Stimulated activated CD4-positive, alpha-beta T cell treated with anti-CD3 and anti-CD28 coated beads, TNF-alpha, amount 100 ng/mL, for 4 hours (primary cell): ENCODE data around the gene FMN1.

Experiments
- DNase-seq, 3 experiments: peaks; one replicate each; pipeline ENCODE4 v3.0.0-alpha.2; 2020; ENCODE audit warnings: low read depth in 3 of 3

FMN1 gene

DNA sequence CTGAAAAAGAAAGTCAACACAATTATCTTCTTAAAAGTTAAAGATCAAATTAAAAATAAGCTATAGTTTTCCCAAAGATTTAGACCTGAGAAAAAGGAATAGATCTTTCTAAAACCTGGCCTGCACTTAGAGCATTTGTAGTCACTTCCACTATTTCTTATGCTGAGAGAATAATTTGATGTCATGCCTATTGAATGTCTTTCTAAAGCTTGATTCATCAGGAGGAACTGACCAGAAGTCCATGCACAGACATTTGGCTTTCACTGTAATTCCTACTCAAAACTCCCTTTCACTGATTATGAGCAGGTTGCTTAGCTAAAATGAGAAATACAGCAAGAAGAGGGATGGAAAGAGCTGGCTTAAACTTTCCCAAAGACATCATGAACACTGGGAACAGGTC, 472.4 kb downstream of the FMN1 start:
- DNase-seq: no peak

DNA sequence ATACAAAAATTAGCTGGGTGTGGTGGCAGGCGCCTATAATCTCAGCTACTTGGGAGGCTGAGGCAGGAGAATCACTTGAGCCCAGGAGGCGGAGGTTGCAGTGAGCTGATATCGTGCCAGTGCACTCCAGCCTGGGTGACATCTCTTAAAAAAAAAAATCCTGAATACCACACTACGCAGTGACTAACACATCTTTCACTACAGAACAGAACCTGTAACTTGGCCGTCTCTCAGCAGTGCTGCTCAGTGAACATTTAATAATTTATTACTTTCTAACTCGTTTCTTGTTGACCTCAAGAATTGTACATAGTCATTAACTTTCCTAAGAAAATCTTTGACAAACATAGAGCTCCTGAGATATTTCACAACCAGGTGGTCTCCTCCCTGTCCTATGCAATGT, 472.9 kb downstream of the FMN1 start:
- DNase-seq: no peak

DNA sequence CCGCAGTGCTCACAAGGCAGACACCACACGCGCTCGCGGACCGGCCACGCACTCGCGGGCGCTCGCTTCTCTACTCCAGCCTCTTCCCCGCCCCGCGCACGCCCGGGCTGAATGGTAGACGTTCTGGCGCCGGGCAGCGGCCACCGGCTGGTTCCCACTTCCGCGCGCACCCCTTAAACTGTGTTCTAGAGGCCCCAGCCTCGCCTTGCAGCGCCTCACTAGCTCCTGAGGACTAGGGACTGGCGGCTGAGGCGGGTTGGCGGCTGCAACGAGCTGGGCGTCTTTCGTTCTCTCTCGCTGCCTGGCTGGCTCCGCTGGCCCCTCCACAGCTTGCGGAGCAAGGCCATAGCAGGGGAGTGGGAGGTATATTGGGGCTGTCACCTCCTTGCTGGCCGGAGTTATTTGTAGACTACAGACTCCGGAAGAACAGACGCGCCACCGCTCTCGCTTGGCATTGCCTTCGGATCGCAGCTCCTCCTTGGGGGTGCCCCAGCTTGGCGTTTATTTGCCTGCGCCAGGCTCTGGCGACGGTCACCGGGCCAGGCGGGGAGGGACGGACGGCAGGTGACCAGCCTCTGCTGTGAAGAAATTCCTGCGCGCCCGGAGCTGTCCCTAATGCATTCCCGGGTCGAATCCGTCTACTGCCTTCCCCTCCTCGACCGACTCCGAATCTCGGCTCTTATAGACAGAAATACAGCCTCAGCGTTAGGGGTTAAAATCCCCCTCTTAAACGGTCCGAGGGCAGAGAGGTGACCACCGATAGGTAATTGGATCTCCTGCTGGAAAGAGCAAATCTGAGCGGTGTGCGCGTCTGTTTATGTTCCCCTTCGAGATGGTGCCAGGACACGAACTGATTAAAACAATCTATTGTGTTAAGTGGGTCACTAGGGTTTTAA, 475.4 kb downstream of the FMN1 start:
- DNase-seq: no peak

- DNase-seq: no peak
Measured at GRCh38 chr15:32718227-32718820, 476.2 kb downstream of the FMN1 start.

DNA sequence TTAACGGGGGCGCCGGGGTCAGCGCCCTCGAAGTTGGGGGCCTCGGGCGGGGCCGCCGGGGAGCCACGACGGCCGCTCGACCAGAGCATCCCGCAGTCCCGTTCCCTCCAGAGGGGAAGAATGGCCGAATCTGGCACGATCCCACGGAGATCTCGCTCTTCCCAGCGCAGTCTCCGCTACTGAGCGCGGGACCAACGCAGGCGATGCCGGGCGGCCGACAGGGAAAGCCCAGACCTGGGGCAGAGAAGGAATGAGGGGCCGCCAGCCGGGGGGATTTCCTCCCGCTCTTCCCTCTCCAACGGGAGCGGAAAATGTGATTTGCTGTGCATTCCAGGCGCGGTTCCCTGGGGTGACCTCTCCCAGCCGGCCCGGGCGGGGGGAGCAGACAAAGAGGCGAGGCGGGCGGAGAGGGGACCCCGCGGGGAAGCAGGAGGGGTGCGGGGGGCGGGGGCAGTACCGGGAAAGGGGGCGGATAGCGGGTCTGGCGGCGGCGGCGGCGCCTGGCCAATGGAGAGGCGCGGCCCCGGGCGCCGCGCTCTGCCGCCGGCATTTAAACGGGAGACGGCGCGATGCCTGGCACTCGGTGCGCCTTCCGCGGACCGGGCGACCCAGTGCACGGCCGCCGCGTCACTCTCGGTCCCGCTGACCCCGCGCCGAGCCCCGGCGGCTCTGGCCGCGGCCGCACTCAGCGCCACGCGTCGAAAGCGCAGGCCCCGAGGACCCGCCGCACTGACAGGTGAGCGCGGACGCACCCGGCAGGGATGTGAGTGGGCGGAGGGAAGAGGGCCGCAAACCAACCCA, 476.9 kb downstream of the FMN1 start, which contains the start of gene GREM1:
GREM1 (plus strand) TSS at position 579 of the 801 bp plus-strand sequence. CDS start 12,687 bp downstream, outside the sequence.
- no peak for DNase-seq

- no peak for DNase-seq
Measured at GRCh38 chr15:32716915-32717425, 477.5 kb downstream of the FMN1 start.

- DNase-seq: no peak
Measured at GRCh38 chr15:32716216-32716914, 478.1 kb downstream of the FMN1 start.
